ENCODE measurements around the gene CASK.

DNA sequence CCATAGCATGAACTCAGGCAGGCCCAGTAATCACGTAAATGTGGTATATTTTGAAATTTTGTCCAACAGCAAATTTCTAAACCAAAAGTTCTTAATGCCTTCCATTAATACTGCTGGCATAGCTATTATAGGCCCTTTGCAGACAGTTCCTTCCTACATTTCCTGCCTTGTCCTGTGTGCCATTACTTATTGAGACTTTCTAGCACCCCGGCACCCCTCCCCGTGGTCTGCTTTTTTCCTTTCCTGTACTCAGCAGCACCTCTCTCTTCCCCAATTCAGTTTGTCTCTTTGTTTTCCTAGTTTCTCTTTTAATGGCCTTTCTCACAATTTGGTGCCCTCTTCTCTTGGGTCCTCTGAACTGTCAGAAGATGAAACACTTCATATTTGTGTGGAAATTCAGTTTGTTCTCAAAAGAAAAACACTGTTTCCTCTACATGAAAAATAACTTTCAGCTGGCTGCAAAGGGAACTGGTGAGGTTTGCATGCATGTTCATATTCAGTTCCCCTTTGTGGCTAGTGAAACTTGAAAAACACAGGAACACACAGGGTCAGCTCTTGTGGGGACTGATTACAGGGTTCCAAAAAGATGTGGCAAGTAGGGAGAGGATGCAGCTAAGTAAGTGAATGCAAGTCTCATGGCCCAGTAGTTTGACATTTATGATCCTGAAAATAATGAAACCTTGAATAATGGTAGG, 217.5 kb downstream of the CASK start:
- TF ChIP-seq, protein P1, sequence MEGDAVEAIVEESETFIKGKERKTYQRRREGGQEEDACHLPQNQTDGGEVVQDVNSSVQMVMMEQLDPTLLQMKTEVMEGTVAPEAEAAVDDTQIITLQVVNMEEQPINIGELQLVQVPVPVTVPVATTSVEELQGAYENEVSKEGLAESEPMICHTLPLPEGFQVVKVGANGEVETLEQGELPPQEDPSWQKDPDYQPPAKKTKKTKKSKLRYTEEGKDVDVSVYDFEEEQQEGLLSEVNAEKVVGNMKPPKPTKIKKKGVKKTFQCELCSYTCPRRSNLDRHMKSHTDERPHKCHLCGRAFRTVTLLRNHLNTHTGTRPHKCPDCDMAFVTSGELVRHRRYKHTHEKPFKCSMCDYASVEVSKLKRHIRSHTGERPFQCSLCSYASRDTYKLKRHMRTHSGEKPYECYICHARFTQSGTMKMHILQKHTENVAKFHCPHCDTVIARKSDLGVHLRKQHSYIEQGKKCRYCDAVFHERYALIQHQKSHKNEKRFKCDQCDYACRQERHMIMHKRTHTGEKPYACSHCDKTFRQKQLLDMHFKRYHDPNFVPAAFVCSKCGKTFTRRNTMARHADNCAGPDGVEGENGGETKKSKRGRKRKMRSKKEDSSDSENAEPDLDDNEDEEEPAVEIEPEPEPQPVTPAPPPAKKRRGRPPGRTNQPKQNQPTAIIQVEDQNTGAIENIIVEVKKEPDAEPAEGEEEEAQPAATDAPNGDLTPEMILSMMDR (IDR thresholded peaks at IDR 0.05) = no peak
- TF ChIP-seq POLR2AphosphoS5 (IDR thresholded peaks at IDR 0.05) = no peak
- no peak for TF ChIP-seq POLR2A (IDR thresholded peaks at IDR 0.05)
- TF ChIP-seq EP300 (IDR thresholded peaks at IDR 0.05) = no peak

Measured in sigmoid colon (tissue), 4 donors.